ENCODE results near the gene COL16A1.
A peak's percentile ranks its signal among the peaks of the same experiment; 100 is the strongest.

The COL16A1 gene

DNA sequence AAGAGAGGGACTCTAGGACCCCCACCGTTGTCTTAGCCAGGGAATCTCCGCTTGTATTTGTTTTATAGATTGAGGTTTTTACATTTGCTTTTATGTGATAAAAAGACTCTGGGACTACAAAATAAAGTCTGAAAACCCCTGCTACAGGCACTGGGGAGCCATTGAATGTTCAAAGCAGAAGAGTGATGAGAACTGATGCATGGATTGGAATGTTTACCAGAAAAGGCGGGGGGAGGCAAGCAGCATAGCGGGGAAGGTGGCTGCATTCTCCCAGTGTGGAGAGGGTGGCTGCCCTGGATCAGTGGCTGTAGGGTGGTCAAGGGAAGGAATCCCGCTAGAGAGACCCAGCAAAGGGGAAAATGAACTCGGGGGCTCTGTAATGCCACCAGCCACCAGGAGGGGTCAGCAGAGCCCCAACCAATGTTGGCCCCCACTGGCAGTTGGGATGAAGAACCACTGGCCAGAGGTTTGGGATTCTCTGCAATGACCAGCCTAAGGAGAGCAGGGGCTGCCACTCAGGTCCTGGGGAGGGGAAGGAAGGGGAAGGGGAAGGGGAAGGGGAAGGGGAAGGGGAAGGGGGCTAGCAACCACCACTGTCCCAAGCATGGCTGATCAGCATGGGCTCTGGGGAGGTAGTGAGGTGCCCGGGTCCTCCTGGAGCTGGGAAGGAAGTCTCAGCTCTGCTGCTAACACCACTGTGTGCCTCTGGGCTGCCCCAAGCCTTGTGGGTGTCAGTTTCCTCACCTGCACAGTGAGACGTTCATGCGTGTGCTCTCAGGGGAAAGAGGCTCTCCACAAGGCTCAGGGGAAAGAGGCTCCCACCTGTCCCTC, 40.0 kb downstream of the COL16A1 start:
- peak; percentile 10 to 11 for DNase-seq

GRCh38 chr1:31662463-31662862, 41.4 kb downstream of the COL16A1 start:
- DNase-seq: no peak

DNA sequence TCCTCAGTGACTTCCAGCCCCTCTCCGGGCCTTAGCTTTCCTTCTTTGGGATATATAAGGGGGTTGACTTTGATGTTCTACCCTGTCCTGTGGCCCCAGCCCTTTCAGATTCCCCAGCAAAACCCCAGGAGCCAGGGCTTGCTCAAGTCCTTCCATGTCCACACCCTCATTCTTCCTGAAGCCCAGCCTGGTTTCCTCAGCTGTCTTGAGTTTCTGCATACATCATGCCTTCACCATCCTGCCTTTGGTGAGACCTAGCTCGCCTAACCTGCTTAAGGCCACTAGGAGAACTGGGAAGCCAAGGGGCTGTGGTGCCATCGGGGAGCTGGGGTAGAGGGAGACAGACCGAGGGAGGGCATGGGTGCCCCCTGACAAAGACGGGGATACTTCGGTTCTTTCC, 42.0 kb downstream of the COL16A1 start:
- DNase-seq: no peak

GRCh38 chr1:31660871-31661455, 42.9 kb downstream of the COL16A1 start:
- DNase-seq: no peak

GRCh38 chr1:31659889-31660288, 43.9 kb downstream of the COL16A1 start:
- DNase-seq: no peak

DNA sequence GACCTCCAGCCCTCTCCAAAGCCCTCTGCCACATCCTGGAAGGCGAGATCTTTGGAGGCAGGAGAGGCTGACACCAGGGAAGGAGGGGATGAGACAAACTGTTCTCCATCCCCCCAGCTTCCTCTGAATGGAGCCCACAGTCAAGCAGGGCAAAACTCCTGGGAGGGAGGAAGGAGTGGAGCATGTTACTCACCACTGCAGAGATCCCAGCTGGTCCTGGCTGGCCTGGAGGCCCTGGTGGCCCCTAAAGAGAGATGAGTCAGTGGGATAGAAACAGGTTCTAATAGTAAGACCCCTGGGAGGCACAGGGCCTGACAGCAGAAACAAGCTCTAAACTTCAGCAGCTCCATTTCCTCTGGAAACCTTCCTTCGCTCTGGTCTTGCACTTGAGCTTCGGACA, 45.1 kb downstream of the COL16A1 start:
- no peak for DNase-seq

DNA sequence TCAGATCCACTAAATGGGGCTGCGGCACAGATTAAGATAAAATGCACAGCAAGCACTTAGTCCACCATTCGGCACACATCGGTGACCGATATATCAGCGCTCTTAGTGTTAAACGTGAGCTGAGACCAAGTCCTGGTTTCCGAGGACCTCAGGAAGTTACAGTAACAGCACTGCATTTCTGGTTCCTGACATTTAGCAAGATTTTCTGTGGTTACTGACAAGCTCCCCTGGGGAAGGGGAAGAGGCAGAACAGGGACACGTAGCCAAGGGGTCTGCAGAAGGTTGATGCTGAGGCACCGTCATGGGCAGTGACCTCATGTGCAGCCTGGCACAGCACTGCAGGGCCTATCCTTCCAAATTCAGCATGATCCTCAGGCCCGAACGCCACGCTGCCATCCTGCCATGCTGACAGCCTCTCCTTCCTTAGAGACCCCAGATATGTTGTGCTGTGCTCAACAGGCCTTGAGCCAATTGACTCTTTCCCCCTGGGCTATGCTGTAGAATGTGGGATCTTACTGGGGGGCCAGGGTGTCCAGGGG, 45.8 kb downstream of the COL16A1 start:
- DNase-seq: peak in 1 of 2 experiments; percentile 10

DNA sequence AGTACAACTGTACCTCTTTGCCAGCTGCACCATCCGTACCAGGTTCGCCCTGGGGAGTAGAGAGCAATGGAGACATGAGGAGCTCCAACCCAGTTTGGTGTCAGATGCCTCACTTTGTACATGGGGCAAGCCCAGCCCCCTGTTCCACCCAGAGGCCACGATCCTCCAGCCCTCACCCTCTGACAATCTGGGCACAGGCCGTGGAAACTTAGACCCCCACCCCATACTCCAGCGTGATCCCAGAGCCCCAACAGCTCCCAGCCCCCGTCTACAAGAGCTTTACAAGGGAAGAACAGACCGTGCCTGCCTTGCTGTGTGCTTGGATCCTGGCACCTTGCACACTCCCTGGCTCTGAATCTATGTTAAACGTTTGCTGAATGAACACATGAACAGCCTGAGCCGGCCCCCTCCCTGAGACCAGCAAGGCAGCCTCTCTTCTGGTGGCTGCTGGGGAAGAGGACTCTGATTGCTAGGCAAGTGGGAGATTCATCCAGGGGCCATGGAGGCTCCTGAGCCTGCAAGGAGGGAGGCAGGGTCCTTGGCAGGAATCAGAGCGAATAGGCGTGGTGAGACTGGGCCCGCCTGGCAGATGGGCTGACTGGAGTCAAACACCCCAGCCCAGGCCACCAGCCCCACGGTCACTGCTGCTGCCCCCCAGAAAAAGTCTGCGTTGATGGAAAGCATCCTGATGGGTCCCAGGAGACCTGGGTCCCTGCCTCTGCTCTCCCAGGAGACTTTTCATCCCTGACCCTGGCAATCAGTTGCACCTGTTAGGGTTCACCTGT, 46.6 kb downstream of the COL16A1 start:
- no peak for DNase-seq

DNA sequence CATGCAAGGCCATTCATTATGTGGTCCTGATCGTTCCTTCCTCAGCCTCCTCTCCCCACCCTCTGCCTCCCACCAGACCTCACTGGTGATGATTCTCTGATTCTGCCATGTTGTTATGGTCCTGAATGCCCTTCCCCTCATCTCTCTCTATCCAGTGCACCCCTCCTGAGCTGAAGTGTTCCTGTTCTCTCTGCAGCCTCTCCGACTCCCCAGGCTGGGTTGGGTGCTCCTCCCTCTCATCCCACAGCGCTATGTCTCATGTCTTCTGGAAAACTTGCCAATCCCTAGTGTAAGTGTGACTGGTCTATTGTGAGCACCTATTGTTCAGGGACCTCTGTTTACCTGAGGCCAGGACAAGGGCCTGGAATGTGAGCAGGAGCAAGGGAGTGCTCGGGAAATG, 48.1 kb downstream of the COL16A1 start:
- no peak for DNase-seq

DNA sequence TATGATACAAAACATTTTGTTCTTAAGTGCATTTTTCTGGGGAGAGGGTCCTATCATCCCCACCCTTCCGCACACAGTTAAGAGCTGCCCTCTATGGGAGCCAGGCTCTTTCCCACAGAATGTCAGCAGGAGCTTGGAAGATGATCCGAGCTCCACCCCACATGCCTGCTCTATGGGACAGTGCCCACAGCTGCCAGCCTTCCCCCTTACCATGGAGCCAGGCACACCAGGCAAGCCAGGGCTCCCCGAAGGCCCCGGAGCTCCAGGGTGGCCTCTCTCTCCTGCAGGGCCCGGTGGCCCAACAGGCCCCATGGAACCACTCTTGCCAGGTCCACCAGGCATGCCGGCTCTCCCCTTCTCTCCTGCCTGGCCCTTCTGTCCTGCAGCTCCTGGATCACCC, 48.7 kb downstream of the COL16A1 start:
- DNase-seq: no peak

DNA sequence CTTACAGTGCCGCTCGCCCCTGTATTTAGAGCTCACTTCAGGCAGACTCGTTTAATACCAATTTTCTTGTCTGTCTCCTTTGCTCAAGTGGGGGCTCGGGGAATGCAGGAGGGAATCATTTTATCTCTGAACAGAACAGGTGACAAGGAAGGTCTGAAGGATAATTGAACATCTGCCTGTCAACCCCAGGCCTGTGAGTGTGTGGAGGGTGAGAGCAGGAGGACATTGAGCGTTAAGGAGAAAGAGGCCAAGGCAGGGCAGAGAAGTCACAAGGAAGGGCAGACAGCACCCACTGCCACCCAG, 49.4 kb downstream of the COL16A1 start:
- no peak for DNase-seq

DNA sequence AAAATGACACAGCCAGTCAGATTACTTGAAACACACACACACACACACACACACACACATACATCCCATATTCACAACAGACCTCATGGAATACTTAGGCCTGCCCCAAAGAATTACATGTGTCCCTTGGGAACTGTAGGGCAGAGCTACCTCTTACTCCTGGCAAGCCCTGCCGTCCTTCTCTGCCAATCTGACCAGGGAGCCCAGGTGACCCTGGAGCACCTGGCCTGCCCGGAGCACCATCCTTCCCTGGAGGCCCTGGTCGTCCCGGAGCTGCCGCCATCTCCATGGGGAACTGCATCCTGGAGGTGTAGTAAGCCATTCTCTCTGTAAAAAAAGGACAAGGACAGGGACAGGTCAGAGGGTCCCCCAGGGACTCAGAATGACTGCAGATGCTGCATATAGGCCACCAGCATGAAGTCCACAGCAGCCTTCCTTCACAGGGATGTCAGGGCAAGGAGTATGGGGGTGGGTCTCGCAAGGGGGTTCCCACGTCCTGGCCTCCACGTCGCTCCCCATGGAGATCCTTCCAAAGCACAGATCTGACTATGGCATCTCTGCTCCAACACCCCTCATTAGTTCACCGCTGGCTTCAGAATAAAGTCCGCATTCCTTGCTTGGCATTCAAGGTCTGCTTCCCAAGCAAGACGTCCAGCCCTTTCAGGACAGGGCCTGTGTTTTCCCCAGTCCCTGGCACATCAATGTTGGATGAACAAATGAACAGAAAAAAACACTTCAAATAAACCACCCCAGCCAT, 49.9 kb downstream of the COL16A1 start:
- DNase-seq: no peak

GRCh38 chr1:31652891-31653499, 50.8 kb downstream of the COL16A1 start:
- no peak for DNase-seq

DNA sequence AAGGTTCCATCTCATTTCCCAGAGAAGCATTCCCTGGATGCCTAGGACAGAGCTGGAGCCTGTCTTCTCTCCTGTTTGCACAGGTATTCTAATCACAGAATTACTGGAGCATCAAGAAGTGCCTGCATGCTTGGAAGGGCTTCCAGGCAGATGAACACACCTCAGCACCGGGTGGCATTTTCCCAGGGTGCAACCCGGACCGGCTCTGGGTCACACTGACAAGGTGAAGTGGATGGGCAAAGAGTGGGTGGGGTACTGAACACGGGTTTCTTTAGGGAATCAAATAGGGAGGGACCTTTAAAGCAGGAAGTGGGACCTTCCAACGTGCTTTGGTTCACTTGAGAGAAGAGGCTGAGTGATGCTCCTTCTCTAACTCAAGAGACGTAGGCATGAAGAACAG, 52.1 kb downstream of the COL16A1 start:
- DNase-seq: no peak

- DNase-seq: no peak
Measured at GRCh38 chr1:31651089-31651420, 52.8 kb downstream of the COL16A1 start.

DNA sequence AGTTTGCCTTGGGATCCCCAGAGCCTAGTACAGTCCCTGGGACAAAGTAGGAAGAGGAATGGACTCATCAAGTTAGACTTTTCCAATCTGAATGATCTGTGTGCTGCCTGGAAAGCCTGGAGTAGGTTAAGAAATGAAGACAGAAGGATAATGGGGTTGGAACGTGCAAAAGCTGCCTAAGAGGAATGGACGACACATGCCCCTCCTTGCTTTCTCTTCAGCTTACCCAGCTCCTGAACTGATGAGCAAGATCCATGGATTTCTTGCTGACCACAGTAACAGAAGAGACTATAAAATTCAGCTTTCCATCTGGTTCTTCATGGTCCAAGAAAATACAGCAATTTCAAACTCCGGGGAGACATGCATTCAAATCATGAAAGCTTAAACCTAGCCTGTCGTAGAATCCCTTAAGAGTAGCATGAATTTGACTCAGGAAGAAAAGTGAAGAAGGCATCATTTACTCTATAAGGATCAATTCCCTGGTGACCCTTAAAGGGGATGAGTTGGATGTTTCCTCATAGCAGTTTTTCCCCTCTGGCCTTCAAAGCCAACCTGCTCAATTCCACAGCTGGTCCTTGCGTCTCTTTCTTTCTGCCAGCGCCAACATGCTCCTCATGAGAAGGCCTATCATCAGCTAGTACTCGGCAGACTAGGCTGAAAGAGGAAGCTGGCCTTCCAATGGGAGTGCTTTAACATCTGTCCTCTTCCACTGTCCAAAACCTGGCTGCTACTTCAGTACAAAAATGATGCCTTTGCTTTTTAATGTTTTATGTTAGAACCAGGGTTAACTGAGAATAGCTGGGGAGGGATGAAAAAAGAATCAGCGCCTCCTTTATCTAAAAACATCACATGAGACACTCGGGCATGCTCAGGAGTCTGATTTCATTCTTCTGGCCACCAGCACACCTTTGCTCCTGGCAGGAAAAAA, 53.4 kb downstream of the COL16A1 start:
- no peak for DNase-seq

GRCh38 chr1:31648641-31649357, 55.0 kb downstream of the COL16A1 start:
- no peak for DNase-seq

GRCh38 chr1:31648190-31648589, 55.6 kb downstream of the COL16A1 start:
- DNase-seq: no peak

GRCh38 chr1:31647106-31647505, 56.7 kb downstream of the COL16A1 start:
- no peak for DNase-seq

DNA sequence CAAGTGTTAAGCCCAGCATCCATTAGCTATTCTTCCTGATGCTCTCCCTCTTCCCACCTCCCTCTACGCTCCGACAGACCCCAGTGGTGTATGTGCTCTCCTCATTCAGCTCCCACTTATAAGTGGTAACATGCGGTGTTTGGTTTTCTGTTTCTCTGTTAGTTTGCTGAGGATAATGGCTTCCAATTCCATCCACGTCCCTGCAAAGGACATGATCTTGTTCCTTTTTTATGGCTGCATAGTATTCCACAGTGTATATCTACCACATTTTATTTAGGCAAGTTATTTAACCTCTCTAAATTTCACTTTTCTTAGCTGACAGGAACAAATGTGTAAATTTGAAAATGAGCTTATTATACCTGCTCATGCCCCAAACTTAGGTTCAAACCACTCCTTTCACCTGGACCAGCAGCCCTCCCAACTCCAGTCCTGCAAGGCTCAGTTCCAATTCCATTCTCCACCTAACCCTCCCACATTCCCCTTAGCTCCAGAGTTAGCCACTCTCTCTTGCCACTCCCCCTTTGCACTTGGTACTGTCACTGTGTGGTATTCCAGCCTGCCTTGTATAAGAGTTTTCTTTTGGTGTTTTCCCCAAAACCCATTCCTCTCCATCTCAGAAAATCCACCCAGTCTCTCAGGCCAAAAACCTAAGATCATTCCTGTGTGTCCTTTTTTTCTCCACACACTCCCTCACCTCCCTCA, 57.4 kb downstream of the COL16A1 start:
- no peak for DNase-seq

DNA sequence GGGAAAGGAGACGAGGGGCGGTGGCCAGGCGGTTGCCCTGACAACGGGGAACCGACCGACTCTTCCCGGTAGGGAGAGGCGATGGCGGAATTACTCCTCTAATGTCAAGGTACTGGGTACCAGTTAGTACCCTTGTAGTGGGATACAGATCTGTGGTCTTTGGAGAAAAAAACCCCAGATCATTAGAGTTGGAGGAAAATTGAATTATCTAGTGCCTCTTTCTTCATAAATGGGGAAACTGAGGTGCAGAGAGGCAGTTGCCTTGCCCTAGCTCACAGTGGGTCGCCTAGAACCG, 58.6 kb downstream of the COL16A1 start:
- no peak for DNase-seq
